Measurements from ENCODE around the gene THOC6.
"Not testable (repeated sequence)": the region's sequence is repeated elsewhere in the genome, so short reads cannot be mapped to it uniquely, and the experiment has no call there.

- TF ChIP-seq MXI1 (conservative IDR thresholded peaks at IDR 0.05; ENCODE audit: poor library complexity, severe bottlenecking); CTCF (IDR thresholded peaks at IDR 0.05; ENCODE audit: poor library complexity, severe bottlenecking); EZH2 (IDR thresholded peaks at IDR 0.05; ENCODE audit: borderline replicate concordance, insufficient read depth, low read length, poor library complexity, severe bottlenecking): not testable (repeated sequence)
Observed at GRCh38 chr16:3075946-3076345, 52.1 kb downstream of the THOC6 start.
